ENCODE results near the gene TUBGCP3. TPM values are rescaled to one million over a fixed set of nuclear protein-coding genes. Genes with fewer than 3 reads are reported as not detected.

TUBGCP3 gene
- total and polyA plus RNA-seq, 4 donors: 10.9 to 40.2 (median 26.9) TPM

DNA sequence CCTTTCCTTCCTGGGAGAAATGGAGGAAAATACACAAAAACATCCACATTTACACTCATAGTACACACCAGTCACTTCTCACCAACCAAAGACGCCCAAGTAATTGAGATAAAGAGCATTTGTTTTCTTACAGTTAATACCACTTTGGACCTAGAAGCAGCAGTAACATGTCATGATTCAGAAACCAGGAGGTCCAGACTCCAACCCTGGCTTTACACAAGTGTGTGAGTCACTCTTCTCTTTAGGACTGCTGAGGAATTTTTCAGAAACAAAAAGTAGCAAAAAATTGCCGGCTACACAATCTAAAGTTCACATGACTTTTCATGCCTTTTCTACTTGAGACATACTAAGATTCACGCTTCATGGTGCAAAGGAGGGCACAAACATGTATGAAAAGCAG lies 42.1 kb downstream of the TUBGCP3 start:
- H3K36me3 ChIP-seq (ENCODE audit: control insufficient read depth in 4 of 4, insufficient read depth in 4 of 4, low read length in 4 of 4): peaks cover 7 to 25% (median 18%) of the 10 kb centered on the region in 4 donors
- no peak overlapping the region for H3K9ac ChIP-seq (ENCODE audit: insufficient read depth in 1 of 2, low read length in 2 of 2)
- no peak for DNase-seq
- ATAC-seq (ENCODE audit: insufficient read depth, low FRiP score): no peak
- no peak overlapping the region for H3K4me3 ChIP-seq
- no peaks in the 10 kb centered on the region for H3K27me3 ChIP-seq (ENCODE audit: control insufficient read depth in 3 of 3, insufficient read depth in 3 of 3, low read length in 2 of 3)
- H3K4me1 ChIP-seq (ENCODE audit: control insufficient read depth in 5 of 5, insufficient read depth in 5 of 5, low read length in 5 of 5): no peaks in the 10 kb centered on the region
- H3K27ac ChIP-seq (ENCODE audit: low read depth in 1 of 2, low read length in 1 of 2): no peak overlapping the region
- peaks cover 0 to 4% (median 0%) of the 10 kb centered on the region in 4 donors for H3K9me3 ChIP-seq (ENCODE audit: control insufficient read depth in 4 of 4, insufficient read depth in 3 of 4, low read length in 3 of 4)
- TF ChIP-seq, protein P1, sequence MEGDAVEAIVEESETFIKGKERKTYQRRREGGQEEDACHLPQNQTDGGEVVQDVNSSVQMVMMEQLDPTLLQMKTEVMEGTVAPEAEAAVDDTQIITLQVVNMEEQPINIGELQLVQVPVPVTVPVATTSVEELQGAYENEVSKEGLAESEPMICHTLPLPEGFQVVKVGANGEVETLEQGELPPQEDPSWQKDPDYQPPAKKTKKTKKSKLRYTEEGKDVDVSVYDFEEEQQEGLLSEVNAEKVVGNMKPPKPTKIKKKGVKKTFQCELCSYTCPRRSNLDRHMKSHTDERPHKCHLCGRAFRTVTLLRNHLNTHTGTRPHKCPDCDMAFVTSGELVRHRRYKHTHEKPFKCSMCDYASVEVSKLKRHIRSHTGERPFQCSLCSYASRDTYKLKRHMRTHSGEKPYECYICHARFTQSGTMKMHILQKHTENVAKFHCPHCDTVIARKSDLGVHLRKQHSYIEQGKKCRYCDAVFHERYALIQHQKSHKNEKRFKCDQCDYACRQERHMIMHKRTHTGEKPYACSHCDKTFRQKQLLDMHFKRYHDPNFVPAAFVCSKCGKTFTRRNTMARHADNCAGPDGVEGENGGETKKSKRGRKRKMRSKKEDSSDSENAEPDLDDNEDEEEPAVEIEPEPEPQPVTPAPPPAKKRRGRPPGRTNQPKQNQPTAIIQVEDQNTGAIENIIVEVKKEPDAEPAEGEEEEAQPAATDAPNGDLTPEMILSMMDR (IDR thresholded peaks at IDR 0.05; ENCODE audit: control extremely low read depth, extremely low read depth): no peak
- 80 to 91% methylated on average over 3 of the region's 3 CpGs for WGBS, 2 donors

DNA sequence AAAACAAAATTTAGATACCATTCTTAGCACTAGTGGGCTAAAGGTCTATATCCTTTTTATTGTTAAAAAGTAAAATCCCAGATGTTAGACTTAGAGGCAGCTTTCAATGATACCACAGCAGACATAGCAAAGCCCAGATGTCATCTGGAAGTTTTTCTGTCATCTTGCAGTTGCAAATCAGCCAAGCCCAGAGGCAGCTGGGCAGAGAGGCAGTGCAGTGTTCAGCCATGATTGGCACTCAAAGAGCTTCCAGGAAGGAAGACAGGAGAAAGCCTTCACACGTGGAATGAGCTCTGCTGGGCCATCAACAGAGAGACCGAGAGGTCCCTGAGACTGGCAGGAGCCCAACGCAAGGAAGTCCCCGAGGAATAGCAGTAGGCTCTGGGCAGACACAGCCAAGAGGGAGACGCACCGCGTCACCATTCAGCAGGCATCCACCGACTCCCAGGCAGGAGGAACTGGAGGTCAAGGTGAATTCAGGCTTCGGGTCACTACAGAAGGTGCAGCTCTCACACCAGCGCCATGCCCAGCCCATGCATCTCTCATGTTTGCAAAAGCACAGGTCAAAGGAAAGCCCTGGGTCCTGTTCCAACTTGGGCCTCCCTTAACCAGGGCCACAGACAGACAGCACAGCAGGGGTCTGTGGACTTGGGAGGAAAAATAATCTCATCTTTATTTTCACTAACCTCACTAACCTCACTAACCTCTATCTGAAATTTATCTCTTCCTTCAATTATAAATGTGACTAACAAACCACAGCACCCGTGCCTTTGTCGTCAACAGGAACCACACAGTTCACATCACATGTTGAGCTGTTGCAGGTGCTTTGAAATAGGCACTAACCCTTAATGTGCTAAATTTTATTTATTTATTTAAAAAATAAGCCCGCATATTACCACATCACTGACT lies 54.9 kb downstream of the TUBGCP3 start:
- Histone ChIP-seq H3K9ac (ENCODE audit: insufficient read depth in 1 of 2, low read length in 2 of 2) (no peak overlapping the region), H3K36me3 (ENCODE audit: control insufficient read depth in 4 of 4, insufficient read depth in 4 of 4, low read length in 4 of 4) (peaks cover 0 to 5% (median under 1%) of the 10 kb centered on the region in 4 donors), H3K9me3 (ENCODE audit: control insufficient read depth in 4 of 4, insufficient read depth in 3 of 4, low read length in 3 of 4) (no peaks in the 10 kb centered on the region), H3K4me1 (ENCODE audit: control insufficient read depth in 5 of 5, insufficient read depth in 5 of 5, low read length in 5 of 5) (peaks cover 0 to 18% (median 0%) of the 10 kb centered on the region in 5 donors), H3K4me3 (no peak overlapping the region), H3K27ac (ENCODE audit: low read depth in 1 of 2, low read length in 1 of 2) (no peak overlapping the region), H3K27me3 (ENCODE audit: control insufficient read depth in 3 of 3, insufficient read depth in 3 of 3, low read length in 2 of 3) (no peaks in the 10 kb centered on the region)
- TF ChIP-seq, protein P1 (IDR thresholded peaks at IDR 0.05; ENCODE audit: control extremely low read depth, extremely low read depth): no peak
- 75 to 80% methylated on average over 13 of the region's 13 CpGs for WGBS, 2 donors
- DNase-seq: no peak
- no peak for ATAC-seq (ENCODE audit: insufficient read depth, low FRiP score)

DNA sequence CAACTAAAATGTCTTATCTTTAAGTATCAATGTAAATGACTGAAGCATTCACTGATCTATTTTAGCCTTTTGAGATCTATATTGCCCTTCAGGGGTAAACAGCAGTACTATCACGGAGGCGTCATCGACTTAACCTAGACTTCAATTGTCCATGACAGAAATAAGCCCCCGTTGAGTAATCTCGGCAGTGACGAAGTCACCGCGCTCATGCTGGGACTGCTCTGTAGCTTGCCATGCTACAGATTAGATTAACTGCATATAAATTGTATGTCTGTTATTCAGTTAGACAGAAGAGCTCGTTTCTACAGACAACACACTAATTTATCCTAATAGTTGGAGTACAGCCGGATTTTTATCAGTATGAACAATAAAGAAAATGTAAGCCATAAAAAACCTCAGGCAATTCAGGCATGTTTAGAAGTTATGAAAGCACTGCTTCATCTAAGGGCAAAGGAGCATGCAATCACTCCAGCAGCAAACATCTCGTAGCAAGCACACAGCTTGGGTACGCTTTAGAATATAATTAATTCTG lies 56.6 kb downstream of the TUBGCP3 start:
- H3K9ac ChIP-seq (ENCODE audit: insufficient read depth in 1 of 2, low read length in 2 of 2): no peak overlapping the region
- WGBS, 2 donors: 86 to 91% methylated on average over 12 of the region's 12 CpGs
- TF ChIP-seq, protein P1 (IDR thresholded peaks at IDR 0.05; ENCODE audit: control extremely low read depth, extremely low read depth): no peak
- peaks cover 0 to 5% (median 3%) of the 10 kb centered on the region in 4 donors for H3K36me3 ChIP-seq (ENCODE audit: control insufficient read depth in 4 of 4, insufficient read depth in 4 of 4, low read length in 4 of 4)
- peak; percentile 30 to 58 (median 42) for DNase-seq
- H3K4me1 ChIP-seq (ENCODE audit: control insufficient read depth in 5 of 5, insufficient read depth in 5 of 5, low read length in 5 of 5): peaks cover 0 to 18% (median 0%) of the 10 kb centered on the region in 5 donors
- H3K4me3 ChIP-seq: no peak overlapping the region
- H3K27ac ChIP-seq (ENCODE audit: low read depth in 1 of 2, low read length in 1 of 2): no peak overlapping the region
- no peaks in the 10 kb centered on the region for H3K27me3 ChIP-seq (ENCODE audit: control insufficient read depth in 3 of 3, insufficient read depth in 3 of 3, low read length in 2 of 3)
- ATAC-seq (ENCODE audit: insufficient read depth, low FRiP score): no peak
- no peaks in the 10 kb centered on the region for H3K9me3 ChIP-seq (ENCODE audit: control insufficient read depth in 4 of 4, insufficient read depth in 3 of 4, low read length in 3 of 4)
